ENCODE results near the gene PDLIM7.
A peak's percentile ranks its signal among the peaks of the same experiment; 100 is the strongest.

The PDLIM7 gene

GRCh38 chr5:177472460-177473442 lies 24.7 kb downstream of the PDLIM7 start:
- no peak for DNase-seq

GRCh38 chr5:177471610-177472356 lies 25.6 kb downstream of the PDLIM7 start:
- DNase-seq, result no peak

- no peak for DNase-seq
These were observed 26.5 kb downstream of the PDLIM7 start for GRCh38 chr5:177470759-177471536.

- DNase-seq, result no peak
These were observed 27.5 kb downstream of the PDLIM7 start for GRCh38 chr5:177469750-177470525.

- no peak for DNase-seq
These were observed 28.4 kb downstream of the PDLIM7 start for GRCh38 chr5:177468685-177469628.

- no peak for DNase-seq
These were observed 29.1 kb downstream of the PDLIM7 start for GRCh38 chr5:177468329-177468684.

GRCh38 chr5:177467436-177467835 lies 30.0 kb downstream of the PDLIM7 start:
- DNase-seq, result no peak

GRCh38 chr5:177466861-177467260 lies 30.5 kb downstream of the PDLIM7 start:
- no peak for DNase-seq

GRCh38 chr5:177465044-177465443 lies 32.4 kb downstream of the PDLIM7 start:
- no peak for DNase-seq

GRCh38 chr5:177462021-177462670 lies 35.3 kb downstream of the PDLIM7 start:
- peak; percentile 77 for DNase-seq

- no peak for DNase-seq
These were observed 37.4 kb downstream of the PDLIM7 start for GRCh38 chr5:177459819-177460628.

GRCh38 chr5:177459357-177459756 lies 38.0 kb downstream of the PDLIM7 start:
- no peak for DNase-seq

- DNase-seq, result no peak
These were observed 38.5 kb downstream of the PDLIM7 start for GRCh38 chr5:177458912-177459350.

GRCh38 chr5:177457852-177458681 lies 39.3 kb downstream of the PDLIM7 start:
- no peak for DNase-seq

GRCh38 chr5:177456976-177457851 lies 40.2 kb downstream of the PDLIM7 start:
- peak; percentile 97 for DNase-seq

- no peak for DNase-seq
These were observed 40.8 kb downstream of the PDLIM7 start for GRCh38 chr5:177456591-177456964.
